ENCODE measurements around the gene SH3BGRL.
A peak's percentile ranks its signal among the peaks of the same experiment; 100 is the strongest.
"Not testable (repeated sequence)": the region's sequence is repeated elsewhere in the genome, so short reads cannot be mapped to it uniquely, and the experiment has no call there.

SH3BGRL gene

DNA sequence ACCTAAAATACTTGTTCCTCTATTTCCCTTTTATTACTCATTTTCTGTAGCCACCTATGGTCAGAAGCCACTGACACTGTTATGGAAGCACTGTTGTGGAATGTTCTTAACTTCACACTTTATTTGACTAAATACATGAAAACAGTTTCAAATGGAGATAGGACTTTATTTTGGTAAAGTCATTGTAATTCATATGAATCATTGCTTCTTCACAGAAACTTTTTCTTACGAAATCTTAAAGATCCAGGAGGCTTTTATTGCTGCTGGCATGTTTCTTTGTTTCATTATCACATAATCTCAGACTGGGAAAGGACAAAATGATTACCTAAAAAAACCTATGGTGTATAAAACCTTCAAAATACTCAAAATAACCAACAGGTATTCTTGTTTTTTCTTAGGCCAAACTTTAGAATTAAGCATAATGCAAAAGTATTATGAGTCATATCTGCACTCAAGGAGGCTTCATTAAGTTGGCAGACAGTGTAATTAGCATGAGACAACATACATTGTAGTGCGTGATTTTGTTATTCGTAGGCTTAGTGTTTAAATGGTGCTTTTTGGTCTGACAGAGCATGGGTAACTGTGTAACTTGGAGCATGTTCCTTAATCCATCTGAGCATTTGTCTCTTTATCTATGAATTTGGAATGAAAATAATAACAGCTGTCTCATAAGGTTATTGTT, 58.0 kb downstream of the SH3BGRL start:
- no peak for DNase-seq (ENCODE audit: low read depth)

DNA sequence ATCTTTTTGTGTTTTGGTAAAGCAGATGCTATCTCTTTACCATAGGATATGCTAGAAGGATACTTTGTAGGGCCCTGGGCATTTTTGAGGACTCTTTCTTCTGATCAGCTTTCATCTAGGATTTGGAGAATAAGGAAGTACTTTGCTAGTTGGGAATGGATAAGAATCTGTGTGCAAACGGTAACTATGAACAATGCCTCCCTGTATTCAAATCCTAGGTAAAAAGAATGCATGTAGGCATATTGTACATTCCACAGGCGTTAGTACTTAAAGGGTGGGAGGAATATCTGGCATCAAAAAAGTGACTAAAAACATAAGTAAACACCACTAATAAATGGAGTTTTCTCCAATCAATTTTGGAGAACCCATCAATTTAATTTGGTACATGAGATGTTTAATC, 59.7 kb downstream of the SH3BGRL start:
- DNase-seq (ENCODE audit: low read depth): no peak

DNA sequence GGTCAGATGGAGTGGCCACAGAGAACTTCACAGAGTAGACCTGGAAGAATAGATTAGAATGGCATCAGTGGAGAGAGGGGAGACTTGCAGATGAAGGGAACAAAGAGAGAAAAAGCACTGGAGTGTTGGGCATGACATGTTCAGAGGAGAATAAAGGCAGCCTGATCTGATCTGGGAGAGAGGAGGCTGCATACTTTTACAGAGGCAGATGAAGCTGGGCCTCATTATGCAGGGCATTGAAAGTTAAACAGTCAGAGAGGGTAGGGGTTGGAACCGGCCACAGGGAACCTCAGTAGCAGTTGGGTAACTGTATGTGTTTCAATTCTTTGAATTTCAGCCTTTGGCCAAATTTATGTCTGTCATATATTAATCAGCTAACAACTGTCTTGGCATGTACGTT, 61.2 kb downstream of the SH3BGRL start:
- no peak for DNase-seq (ENCODE audit: low read depth)

DNA sequence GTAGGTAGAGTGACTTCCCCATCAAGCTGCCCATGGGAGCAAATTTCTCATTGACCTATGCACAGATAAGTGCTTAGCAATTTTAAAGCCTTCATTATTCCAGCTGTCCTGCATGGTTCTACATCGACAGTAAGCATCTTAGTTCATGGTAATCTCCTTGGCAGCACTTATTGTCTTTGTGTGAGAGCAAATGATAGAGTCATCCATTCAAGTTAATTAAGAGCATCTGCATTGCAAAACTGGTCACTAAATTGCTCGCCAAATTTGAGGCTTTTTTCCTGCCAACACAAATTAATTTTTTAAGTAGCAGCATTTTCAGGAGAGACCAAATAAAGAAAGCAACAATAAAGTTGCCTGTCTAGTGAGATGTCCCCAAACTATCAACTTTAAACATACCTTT, 76.7 kb downstream of the SH3BGRL start:
- no peak for DNase-seq (ENCODE audit: low read depth)

DNA sequence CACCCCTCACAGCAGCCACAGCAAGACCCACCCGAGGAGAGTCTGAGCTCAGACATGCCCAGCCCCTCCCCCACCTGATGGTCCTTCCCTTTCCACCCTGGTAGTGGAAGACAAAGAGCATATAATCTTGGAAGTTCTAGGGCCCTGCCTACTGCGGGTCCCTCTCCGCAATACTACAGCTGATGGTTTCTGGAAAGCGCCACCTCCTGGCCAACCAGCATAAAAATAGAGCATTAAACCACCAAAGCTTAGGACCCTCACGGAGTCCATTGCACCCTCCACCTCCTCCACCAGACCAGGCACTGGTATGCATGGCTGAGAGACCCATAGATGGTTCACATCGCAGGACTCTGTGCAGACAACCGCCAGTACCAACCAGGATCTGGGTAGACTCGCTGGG, 78.2 kb downstream of the SH3BGRL start:
- DNase-seq (ENCODE audit: low read depth): no peak

DNA sequence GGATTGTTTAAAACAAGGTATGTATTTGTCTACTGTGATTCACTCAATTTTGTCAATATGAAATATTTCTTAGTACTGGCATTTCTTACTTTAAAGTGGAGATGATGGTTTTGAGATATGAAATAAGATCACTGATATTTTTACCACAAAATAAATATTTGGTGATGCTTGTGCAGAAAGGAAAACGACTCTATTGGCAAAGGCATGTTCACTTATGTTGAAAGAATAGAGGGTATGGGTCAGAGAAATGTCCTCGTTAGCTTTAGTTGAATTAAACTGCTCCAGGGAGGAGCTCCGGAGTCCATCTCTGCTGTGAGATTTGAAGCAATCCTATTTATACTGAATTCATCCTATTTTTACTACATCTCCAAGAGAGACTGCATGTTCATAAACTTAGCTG, 84.2 kb downstream of the SH3BGRL start:
- no peak for DNase-seq (ENCODE audit: low read depth)

DNA sequence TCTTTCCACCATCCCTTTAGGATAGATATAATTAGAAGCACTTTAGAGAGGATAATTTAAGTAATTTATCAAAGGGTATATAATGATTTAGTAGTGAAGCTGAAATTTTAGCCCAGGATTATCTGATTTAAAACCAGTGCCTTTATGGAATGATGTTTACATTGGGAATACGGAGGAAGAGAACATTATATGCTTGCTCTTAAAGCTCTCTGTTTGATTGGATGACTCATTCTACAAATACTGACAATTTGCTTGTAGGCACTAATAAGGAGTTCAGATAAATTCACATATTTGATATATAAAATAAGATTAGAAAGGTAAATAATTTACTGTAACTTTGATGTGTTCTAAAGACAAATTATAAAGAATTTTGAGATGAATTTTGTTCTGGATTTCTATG, 84.7 kb downstream of the SH3BGRL start:
- DNase-seq (ENCODE audit: low read depth): no peak

DNA sequence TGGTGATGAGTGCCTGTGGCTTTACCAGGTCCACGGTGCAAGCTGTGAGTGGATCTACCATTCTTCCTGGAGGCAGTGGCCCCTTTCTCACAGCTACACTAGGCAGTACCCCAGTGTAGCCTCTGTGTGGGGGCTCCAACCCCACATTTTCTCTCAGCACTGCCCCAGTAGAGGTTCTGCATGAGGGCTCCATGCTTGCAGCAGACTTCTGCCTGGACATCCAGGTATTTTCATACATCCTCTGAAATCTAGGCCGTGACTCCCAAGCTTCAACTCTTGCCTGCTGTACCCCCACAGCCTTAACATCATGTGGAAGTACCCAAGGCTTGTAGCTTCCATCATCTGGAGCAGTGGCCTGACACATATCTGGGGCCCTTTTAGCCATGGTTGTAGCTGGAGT, 90.1 kb downstream of the SH3BGRL start:
- no peak for DNase-seq (ENCODE audit: low read depth)

DNA sequence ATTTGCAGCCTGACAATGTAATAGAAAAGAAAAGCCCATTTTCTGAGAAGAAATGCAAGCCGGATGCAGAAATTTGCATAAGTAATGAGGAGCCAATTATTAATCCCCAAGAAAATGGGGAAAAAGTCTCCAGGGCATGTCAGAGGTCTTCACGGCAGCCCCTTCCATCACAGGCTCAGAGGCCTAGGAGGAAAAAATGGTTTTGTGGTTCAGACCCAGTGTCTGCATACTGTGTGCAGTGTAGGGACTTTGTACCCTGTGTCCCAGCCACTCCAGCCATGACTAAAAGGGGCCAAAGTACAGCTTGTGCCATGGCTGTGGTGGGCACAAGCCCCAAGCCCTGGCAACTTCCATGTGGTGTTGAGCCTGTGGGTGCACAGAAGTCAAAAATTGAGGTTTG, 92.2 kb downstream of the SH3BGRL start:
- no peak for DNase-seq (ENCODE audit: low read depth)

DNA sequence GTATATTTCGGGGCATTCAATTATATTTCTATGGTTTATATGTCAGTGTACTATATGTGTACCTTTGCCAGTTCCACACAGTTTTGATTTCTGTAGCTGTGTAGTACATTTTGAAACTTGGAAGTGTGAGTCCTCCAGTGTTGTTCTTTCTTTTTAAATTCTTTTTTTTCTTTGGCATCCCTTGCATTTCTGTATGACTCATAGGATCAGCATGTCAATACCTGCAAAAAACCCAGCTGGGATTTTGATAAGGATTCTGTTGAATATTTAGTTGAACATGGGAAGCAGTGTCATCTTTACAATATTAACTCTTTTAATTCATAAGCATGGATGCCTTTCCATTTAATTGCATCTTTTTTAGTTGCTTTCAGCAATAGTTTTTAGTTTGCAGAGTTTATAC, 100.0 kb downstream of the SH3BGRL start:
- no peak for DNase-seq (ENCODE audit: low read depth)

DNA sequence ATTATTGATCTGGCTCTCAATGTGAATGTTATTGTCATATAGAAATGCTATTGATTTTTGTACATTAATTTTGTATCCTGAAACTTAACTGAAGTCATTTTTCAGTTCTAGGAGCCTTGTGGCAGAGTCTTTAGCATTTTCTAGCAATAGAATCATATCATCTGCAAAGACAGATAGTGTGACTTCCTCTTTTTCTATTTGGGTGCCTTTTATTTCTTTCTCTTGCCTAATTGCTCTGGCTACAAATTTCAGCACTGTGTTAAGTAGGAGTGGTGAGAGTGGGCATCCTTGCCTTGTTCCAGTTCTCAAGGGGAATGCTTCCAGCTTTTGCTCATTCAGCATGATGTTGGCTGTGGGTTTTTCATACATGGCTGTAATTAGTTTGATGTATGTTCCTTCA, 102.7 kb downstream of the SH3BGRL start:
- DNase-seq (ENCODE audit: low read depth): no peak

DNA sequence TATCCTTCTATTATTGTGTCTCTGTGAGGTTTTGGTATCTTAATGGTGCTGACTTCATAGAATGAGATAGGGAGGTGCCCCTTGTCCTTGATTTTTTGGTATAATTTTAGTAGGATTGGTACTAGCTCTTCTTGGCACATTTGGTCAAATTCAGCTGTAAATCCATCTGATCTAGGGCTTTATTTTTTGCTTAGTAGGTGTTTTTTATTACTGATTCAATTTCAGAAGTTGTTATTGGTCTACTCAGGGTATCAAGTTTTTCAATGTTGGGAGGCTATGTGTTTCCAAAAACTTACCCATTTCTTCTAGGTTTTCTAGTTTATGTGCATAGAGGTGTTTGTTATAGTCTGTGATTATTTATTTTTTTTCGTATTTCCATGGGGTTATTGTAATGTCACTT, 103.3 kb downstream of the SH3BGRL start:
- DNase-seq (ENCODE audit: low read depth): no peak

DNA sequence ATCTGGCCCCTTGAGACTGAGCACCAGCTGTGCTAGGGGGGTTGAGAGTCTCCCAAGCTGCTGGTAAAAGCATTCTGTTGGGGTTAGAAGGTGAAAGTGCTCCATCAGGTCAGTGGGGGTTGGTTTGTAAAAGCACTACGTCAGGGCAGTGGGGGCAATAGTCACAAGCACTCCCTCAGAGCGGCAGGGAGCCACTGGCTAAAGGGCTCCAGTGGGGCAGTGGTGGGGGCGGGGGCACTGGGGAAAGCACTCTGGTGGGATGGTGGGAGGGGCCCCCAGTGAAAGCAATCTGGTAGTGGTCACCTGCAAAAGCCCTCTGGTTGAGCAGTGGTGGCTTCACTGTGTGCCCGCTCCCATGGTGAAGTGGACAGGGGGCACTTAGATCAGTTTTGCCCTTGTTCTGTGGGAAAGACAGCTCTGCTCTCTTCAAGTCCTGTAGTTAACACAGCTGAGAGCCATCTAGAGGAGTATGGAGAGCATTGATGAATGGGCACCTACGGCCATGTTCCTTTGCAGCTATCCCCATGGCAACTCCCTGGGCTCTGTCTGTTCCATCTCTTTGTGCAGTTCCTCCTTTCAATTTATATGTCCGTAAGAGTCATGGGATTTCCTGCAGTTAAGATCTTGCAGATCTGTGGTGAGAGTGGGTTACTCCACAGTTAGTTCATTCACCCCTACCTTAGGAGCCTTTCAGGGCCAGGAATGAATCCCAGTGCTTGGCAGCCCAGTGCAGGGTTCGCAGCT, 106.4 kb downstream of the SH3BGRL start:
- DNase-seq (ENCODE audit: low read depth): no peak

DNA sequence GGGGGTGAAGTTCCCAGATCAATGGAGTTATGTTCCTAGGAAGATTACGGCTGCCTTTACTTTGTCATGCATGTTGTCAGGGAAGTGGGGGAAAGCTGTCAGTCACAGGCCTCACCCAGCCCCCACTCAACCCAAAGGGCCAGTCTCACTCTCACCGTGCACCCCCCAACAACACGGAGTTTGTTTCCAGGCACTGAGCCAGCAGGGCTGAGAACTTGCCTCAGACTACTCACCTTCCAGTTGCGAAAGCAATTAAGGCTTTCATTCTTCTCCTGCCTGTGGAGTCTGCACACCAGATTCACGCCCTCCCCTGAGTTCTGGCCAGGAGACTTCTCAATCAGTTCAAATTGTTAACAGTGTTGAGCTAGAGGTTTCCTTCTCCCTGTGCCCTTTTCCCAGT, 114.3 kb downstream of the SH3BGRL start:
- no peak for DNase-seq (ENCODE audit: low read depth)

DNA sequence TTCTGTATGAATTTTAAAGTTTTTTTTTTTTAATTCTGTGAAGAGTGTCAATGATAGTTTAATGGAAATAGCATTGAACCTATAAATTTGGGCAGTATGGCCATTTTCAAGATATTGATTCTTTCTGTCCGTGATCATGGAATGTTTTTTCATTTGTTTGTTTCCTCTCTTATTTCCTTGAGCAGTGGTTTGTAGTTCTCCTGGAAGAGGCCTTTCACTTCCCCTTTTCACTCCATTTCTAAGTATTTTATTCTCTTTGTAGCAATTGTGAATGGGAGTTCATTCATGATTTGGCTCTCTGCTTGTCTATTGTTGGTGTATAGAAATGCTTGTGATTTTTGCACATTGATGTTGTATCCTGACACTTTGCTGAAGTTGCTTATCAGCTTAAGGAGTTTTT, 129.8 kb downstream of the SH3BGRL start:
- DNase-seq (ENCODE audit: low read depth): not testable (repeated sequence)

DNA sequence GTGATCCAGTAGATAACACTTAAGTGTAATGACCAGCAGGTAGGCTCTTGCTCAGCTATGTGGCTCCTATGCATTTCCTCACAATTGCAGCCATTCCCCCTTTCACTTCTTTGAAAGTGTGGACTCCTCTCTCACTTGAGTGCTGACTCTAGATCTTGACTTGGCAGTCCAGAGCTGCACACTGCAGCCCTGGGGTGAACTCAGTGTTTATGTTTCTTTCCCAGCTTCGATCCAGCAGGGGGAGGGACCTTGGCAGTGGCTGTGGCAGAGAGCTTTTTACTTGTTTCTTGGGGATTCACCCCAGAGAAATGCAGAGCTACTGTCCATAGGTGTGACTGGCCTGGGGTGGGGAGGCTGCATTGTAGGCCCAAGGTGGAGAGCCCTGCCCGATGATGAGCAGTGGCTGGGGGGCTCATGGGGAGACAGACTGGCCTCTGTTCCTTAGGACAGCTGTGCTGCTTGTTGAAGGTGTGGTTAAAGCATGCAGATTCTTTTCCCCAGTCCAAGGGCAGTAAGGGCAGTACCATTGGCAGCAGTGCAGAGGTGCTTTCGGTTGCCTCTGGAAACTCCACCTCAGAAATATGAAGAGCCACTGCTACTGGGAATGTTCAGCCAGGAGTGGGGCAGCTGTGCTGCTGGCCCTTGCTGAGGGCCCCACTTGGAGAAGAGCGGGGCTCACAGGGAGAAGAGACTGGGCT, 134.7 kb downstream of the SH3BGRL start:
- peak; percentile 3 for DNase-seq (ENCODE audit: low read depth)

DNA sequence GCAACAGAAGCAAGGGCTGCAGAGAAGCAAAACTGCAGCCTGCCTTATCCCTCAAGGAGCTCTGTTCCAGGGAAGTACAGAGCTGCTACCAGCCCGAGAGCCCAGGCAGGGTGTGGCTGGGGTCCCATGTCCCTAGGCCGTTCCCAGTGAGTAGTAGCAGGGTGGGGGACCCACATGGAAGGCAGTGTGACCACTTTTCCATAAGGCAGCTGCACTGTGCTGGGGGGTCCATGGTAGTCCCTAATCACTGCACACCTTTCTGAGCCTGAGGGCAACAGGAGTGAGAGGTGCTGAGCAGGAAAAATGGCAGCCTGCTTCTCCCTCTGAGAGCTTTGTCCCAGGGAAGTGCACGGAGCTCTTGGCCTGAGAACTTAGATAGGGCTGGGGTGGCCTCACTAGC, 135.9 kb downstream of the SH3BGRL start:
- no peak for DNase-seq (ENCODE audit: low read depth)

DNA sequence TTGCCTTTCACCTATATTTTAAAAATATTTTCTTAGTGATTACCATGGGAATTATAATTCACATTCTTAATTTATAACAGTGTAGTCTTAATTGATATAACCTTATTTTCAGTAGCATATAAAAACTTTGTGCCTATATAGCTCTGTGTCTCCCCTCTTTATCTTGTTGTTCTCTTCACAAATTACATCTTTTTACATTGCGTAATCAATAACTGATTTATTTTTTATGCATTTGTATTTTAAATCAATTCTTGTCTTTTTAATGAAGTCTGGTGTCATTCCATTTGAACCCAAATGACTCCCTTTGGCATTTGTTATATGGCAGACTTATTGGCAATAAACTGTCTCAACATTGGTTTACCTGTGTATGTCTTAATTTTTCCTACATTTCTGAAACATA, 137.0 kb downstream of the SH3BGRL start:
- DNase-seq (ENCODE audit: low read depth): no peak

DNA sequence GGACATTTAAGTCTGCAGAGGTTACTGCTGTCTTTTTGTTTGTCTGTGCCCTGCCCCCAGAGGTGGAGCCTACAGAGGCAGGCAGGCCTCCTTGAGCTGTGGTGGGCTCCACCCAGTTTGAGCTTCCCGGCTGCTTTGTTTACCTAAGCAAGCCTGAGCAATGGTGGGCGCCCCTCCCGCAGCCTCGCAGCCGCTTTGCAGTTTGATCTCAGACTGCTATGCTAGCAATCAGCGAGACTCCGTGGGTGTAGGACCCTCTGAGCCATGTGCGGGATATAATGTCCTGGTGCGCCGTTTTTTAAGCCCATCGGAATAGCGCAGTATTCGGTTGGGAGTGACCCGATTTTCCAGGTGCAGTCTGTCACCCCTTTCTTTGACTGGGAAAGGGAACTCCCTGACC, 143.4 kb downstream of the SH3BGRL start:
- not testable (repeated sequence) for DNase-seq (ENCODE audit: low read depth)
